Endothelial cell of umbilical vein (primary cell): ENCODE results near the gene HMBS. TPM values are rescaled to one million over a fixed set of nuclear protein-coding genes. Genes with fewer than 3 reads are reported as not detected.

Experiments used
- BruUV-seq: library from RNA; stranded (reverse); fragments of 400-500 nt; replicated peaks from 2 replicates; lab custom pipeline; 2021; lab: Mats Ljungman, UMichigan
- CTCF ChIA-PET: fragments of 300-600, 350-600 bp; sonication (Branson Sonifier 250); formaldehyde crosslinking; loops from one replicate; lab custom pipeline; 2021; ENCODE audit warnings: antibody characterized with exemption, inconsistent platforms; lab: Charles Lee
- POLR2A ChIA-PET: fragments of 300-600, 350-600 bp; sonication (Branson Sonifier 250); formaldehyde crosslinking; loops from one replicate; lab custom pipeline; 2021; ENCODE audit warnings: antibody characterized with exemption, inconsistent platforms; lab: Charles Lee
- DNase-seq: peaks from one replicate; pipeline ENCODE4 v3.0.0-alpha.2; 2011; ENCODE audit warnings: low read depth, low spot score
- FAIRE-seq: peaks from 2 replicates; lab custom pipeline; 2011; peaks lifted over from hg19 to GRCh38; lab: Jason Lieb, UNC
- H2AFZ ChIP-seq: 2 replicates; pipeline ENCODE4 v1.6.0; 2012; ENCODE audit warnings: low read depth, low read length, control low read depth, inconsistent platforms
- H3K27ac ChIP-seq: 2 replicates; pipeline ENCODE4 v1.5.1; 2011; ENCODE audit warnings: low read depth, mild to moderate bottlenecking, control low read depth, low read length, moderate library complexity; ENCODE audit not compliant: insufficient read depth
- H3K27me3 ChIP-seq, 2 experiments: 2 replicates each; pipeline versions ENCODE4 v1.6.0 to v1.6.1; 2011; ENCODE audit warnings: low read length in 2 of 2, mixed read lengths in 1 of 2; ENCODE audit not compliant: control insufficient read depth in 2 of 2, insufficient read depth in 2 of 2
- H3K36me3 ChIP-seq, 2 experiments: 2 replicates in 1 of 2; 3 replicates in 1 of 2; pipeline ENCODE4 v1.5.1; 2011; ENCODE audit warnings: low read length in 2 of 2, mild to moderate bottlenecking in 1 of 2, moderate library complexity in 1 of 2; ENCODE audit not compliant: control insufficient read depth in 2 of 2, insufficient read depth in 2 of 2; ENCODE audit errors: extremely low read depth in 1 of 2
- H3K4me1 ChIP-seq: 3 replicates; pipeline ENCODE4 v1.5.1; 2011; ENCODE audit warnings: mild to moderate bottlenecking, low read length; ENCODE audit not compliant: control insufficient read depth, insufficient read depth; ENCODE audit errors: extremely low read depth
- H3K4me2 ChIP-seq: 2 replicates; pipeline ENCODE4 v1.6.1; 2011; ENCODE audit warnings: low read length, control low read depth, mixed read lengths; ENCODE audit not compliant: insufficient read depth
- H3K4me3 ChIP-seq, 3 experiments: fragments of 200-600 bp in 1 of 3; sonication (generic), shearing (Covaris generic) in 1 of 3; replicated peaks in 1 of 3; 2 replicates each; pipeline ENCODE4 v1.5.1; 2011 to 2016; ENCODE audit warnings: control low read depth in 3 of 3, low read length in 3 of 3, mild to moderate bottlenecking in 2 of 3, inconsistent platforms in 1 of 3, low read depth in 1 of 3, moderate library complexity in 1 of 3; ENCODE audit not compliant: insufficient read depth in 1 of 3
- H3K79me2 ChIP-seq: 2 replicates; pipeline ENCODE4 v1.6.0; 2012; ENCODE audit warnings: low read length, inconsistent platforms; ENCODE audit not compliant: control insufficient read depth, insufficient read depth
- H3K9ac ChIP-seq: replicated peaks from 2 replicates; pipeline ENCODE3; 2011; ENCODE audit warnings: low read length, control low read depth; ENCODE audit not compliant: insufficient read depth; ENCODE audit errors: extremely low read depth
- H3K9me1 ChIP-seq: replicated peaks from 3 replicates; pipeline ENCODE4 v1.6.0; 2011; ENCODE audit warnings: mild to moderate bottlenecking, low read length; ENCODE audit not compliant: control insufficient read depth, insufficient read depth; ENCODE audit errors: extremely low read depth
- H3K9me3 ChIP-seq: replicated peaks from 2 replicates; pipeline ENCODE4 v1.5.1; 2012; ENCODE audit warnings: low read length, inconsistent platforms; ENCODE audit not compliant: control insufficient read depth, insufficient read depth
- H4K20me1 ChIP-seq: replicated peaks from 2 replicates; pipeline ENCODE3; 2011; ENCODE audit warnings: mild to moderate bottlenecking, low read length; ENCODE audit not compliant: control insufficient read depth, insufficient read depth; ENCODE audit errors: extremely low read depth
- CTCF ChIP-seq, 2 donors: IDR thresholded peaks; 1 replicate in 1 of 2; 2 replicates in 1 of 2; pipeline ENCODE4 v1.5.1; 2011; ENCODE audit warnings: low read length in 2 of 2, mild to moderate bottlenecking in 2 of 2, moderate library complexity in 2 of 2, control low read depth in 1 of 2, inconsistent platforms in 1 of 2, low read depth in 1 of 2; ENCODE audit not compliant: insufficient read depth in 1 of 2; ENCODE audit errors: extremely low read depth in 1 of 2
- EZH2 ChIP-seq: IDR thresholded peaks from 2 replicates; pipeline ENCODE4 v1.6.1; 2012; ENCODE audit warnings: borderline replicate concordance, low read depth, mild to moderate bottlenecking, moderate library complexity, low read length, inconsistent platforms; ENCODE audit not compliant: severe bottlenecking
- FOS ChIP-seq: IDR thresholded peaks from 2 replicates; pipeline ENCODE4 v1.6.1; 2011; ENCODE audit warnings: mild to moderate bottlenecking, low read length, moderate library complexity, borderline replicate concordance; ENCODE audit not compliant: insufficient read depth
- GATA2 ChIP-seq: IDR thresholded peaks from 2 replicates; pipeline ENCODE4 v1.7.0; 2011; ENCODE audit warnings: low read depth, mild to moderate bottlenecking, moderate library complexity, mixed read lengths, low read length; ENCODE audit not compliant: insufficient read length, insufficient read depth
- JUN ChIP-seq: IDR thresholded peaks from 2 replicates; pipeline ENCODE4 v1.6.1; 2011; ENCODE audit warnings: borderline replicate concordance, low read depth; ENCODE audit not compliant: insufficient read length, insufficient read depth
- MAX ChIP-seq: IDR thresholded peaks from 2 replicates; pipeline ENCODE4 v1.6.1; 2011; ENCODE audit not compliant: insufficient read depth, insufficient read length
- MYC ChIP-seq: IDR thresholded peaks from one replicate; pipeline ENCODE4 v1.6.1; 2011; ENCODE audit warnings: mild to moderate bottlenecking, low read depth, low read length
- POLR2A ChIP-seq: IDR thresholded peaks from 2 replicates; pipeline ENCODE4 v1.6.1; 2012; ENCODE audit warnings: low read depth, mild to moderate bottlenecking, control low read depth, low read length
- POLR2AphosphoS5 ChIP-seq: IDR thresholded peaks from 2 replicates; pipeline ENCODE4 v1.6.1; 2012; ENCODE audit warnings: low read depth, mild to moderate bottlenecking, control low read depth, low read length, moderate library complexity; ENCODE audit not compliant: insufficient read depth
- dilution Hi-C: fragments of 300-500 bp; cut with MboI; formaldehyde crosslinking; loops from one replicate; pipeline ENCODE4 v1.15.0; 2019; ENCODE audit warnings: low sequenced_read_pairs; ENCODE audit not compliant: extremely low pct_ligation_motif_present
- intact Hi-C: fragments of 100-400 bp; cut with micrococcal nuclease; formaldehyde crosslinking; loops from one replicate; pipeline ENCODE4 v1.10.0; 2022
- polyA plus RNA-seq, 4 experiments: library from polyadenylated mRNA; depleted of rRNA in 3 of 4; stranded (reverse) in 3 of 4; unstranded in 1 of 4; fragments of >200 nt; gene quantifications; 2 replicates each; pipeline versions ENCODE4 v1.2.1 to v1.2.3, GENCODE V29; 2011 to 2012; ENCODE audit warnings: missing spikeins in 1 of 4
- total RNA-seq: library from RNA; stranded (reverse); gene quantifications from 2 replicates; pipeline ENCODE4 v1.2.3, GENCODE V29; 2021

HMBS gene
- total and polyA plus RNA-seq, 2 donors (not counting 3 experiments of a cell fraction or from before 2014, with no cell fraction given): 13.5 to 24.8 TPM

GRCh38 chr11:119115484-119116234 is 31.0 kb downstream of the HMBS start:
- FAIRE-seq (no peak), DNase-seq (no peak)
- no peak overlapping the region for H2AFZ ChIP-seq
- intact Hi-C loops (no loop called here), dilution Hi-C loops (no loop called here)
- ChIA-PET POLR2A (no interaction called here), CTCF (interaction anchor here (0.9 to 1.6 kb wide), 3 partner anchors 13 to 223 kb away, joined by 4 to 7 read pairs (median 5); no protein-coding TSS in a partner anchor)
- H3K9me3 ChIP-seq: no peaks in the 10 kb centered on the region
- TF ChIP-seq EZH2 (no peak), FOS (no peak), GATA2 (no peak), CTCF (IDR thresholded peaks at IDR 0.05; ENCODE audit: extremely low read depth in 1 of 2, insufficient read depth in 1 of 2, low read depth in 1 of 2, low read length in 2 of 2) (no peak), MYC (no peak), MAX (no peak), POLR2AphosphoS5 (no peak), POLR2A (no peak), JUN (no peak)
- no peaks in the 10 kb centered on the region for H4K20me1 ChIP-seq
- no peaks in the 10 kb centered on the region for H3K9me1 ChIP-seq
- peaks cover 7% of the 10 kb centered on the region for H3K4me1 ChIP-seq
- BruUV-seq: no TSS peak
- H3K9ac ChIP-seq: no peak overlapping the region
- H3K4me2 ChIP-seq: peak overlapping the region; percentile 21
- no peaks in the 10 kb centered on the region for H3K27me3 ChIP-seq
- H3K4me3 ChIP-seq: no peak overlapping the region
- no peaks in the 10 kb centered on the region for H3K79me2 ChIP-seq
- H3K27ac ChIP-seq: no peak overlapping the region
- H3K36me3 ChIP-seq: peaks cover 7 to 27% of the 10 kb centered on the region in 2 experiments
